GM23338 (cell line): ENCODE measurements around the gene CREB1. TPM values are rescaled to one million over a fixed set of nuclear protein-coding genes. Genes with fewer than 3 reads are reported as not detected.
A peak's percentile ranks its signal among the peaks of the same experiment; 100 is the strongest.

Experiments used
- ATAC-seq: fragments of 200-7000 bp; cut with Tn5 transposase; 3 replicates; pipeline ENCODE4 v1.9.1; 2020
- DNase-seq: peaks from one replicate; pipeline ENCODE4 v3.0.0-alpha.2; 2015; ENCODE audit warnings: low spot score
- H2AFZ ChIP-seq: fragments of 200-600 bp; sonication (generic); 2 replicates; pipeline ENCODE4 v1.8.0; 2016; ENCODE audit warnings: antibody characterized with exemption, mild to moderate bottlenecking, moderate library complexity
- H3F3A ChIP-seq: fragments of 200-600 bp; sonication (generic); replicated peaks from 2 replicates; pipeline ENCODE4 v1.8.0; 2017; ENCODE audit warnings: antibody characterized with exemption, mixed run types, low read depth
- H3K27ac ChIP-seq: fragments of 200-600 bp; sonication (generic); 2 replicates; pipeline ENCODE4 v1.6.1; 2016; ENCODE audit warnings: low read depth
- H3K27me3 ChIP-seq: fragments of 200-600 bp; sonication (generic); 2 replicates; pipeline ENCODE4 v1.8.0; 2016; ENCODE audit warnings: mild to moderate bottlenecking, mixed run types, moderate library complexity; ENCODE audit not compliant: insufficient read depth
- H3K36me3 ChIP-seq: fragments of 200-600 bp; sonication (generic); 2 replicates; pipeline ENCODE4 v1.8.0; 2016; ENCODE audit warnings: mild to moderate bottlenecking; ENCODE audit not compliant: insufficient read depth
- H3K4me1 ChIP-seq: fragments of 200-600 bp; sonication (generic); 2 replicates; pipeline ENCODE4 v1.8.0; 2016; ENCODE audit warnings: mild to moderate bottlenecking, moderate library complexity; ENCODE audit not compliant: insufficient read depth
- H3K4me2 ChIP-seq: fragments of 200-600 bp; sonication (generic); 2 replicates; pipeline ENCODE4 v1.7.1; 2017; ENCODE audit warnings: mixed run types
- H3K4me3 ChIP-seq: fragments of 200-600 bp; sonication (generic); 2 replicates; pipeline ENCODE4 v1.6.1; 2016; ENCODE audit warnings: mixed run types
- H3K79me2 ChIP-seq: fragments of 200-600 bp; sonication (generic); replicated peaks from 2 replicates; pipeline ENCODE4 v1.8.0; 2017; ENCODE audit warnings: mild to moderate bottlenecking; ENCODE audit not compliant: insufficient read depth
- H3K9me2 ChIP-seq: fragments of 200-600 bp; sonication (generic); 2 replicates; pipeline ENCODE4 v1.8.0; 2017; ENCODE audit not compliant: insufficient read depth
- H4K20me1 ChIP-seq: fragments of 200-600 bp; sonication (generic); replicated peaks from 2 replicates; pipeline ENCODE4 v1.8.0; 2017; ENCODE audit warnings: mild to moderate bottlenecking; ENCODE audit not compliant: insufficient read depth
- H3K27ac Mint-ChIP-seq: 2 replicates; pipeline ENCODE4 v1.8.0; 2020; ENCODE audit warnings: inconsistent platforms, mild to moderate bottlenecking, moderate library complexity, mixed read lengths
- H3K27me3 Mint-ChIP-seq: 3 replicates; pipeline ENCODE4 v1.8.0; 2022; ENCODE audit warnings: low read depth, mild to moderate bottlenecking, moderate library complexity, mixed read lengths, inconsistent platforms; ENCODE audit not compliant: insufficient read depth, poor library complexity
- H3K36me3 Mint-ChIP-seq: 3 replicates; pipeline ENCODE4 v1.8.0; 2021; ENCODE audit warnings: low read depth, mild to moderate bottlenecking, inconsistent platforms, moderate library complexity, mixed read lengths
- H3K4me1 Mint-ChIP-seq: 3 replicates; pipeline ENCODE4 v1.8.0; 2020; ENCODE audit warnings: mild to moderate bottlenecking, inconsistent platforms, mixed read lengths
- H3K4me3 Mint-ChIP-seq: 3 replicates; pipeline ENCODE4 v1.8.0; 2021; ENCODE audit warnings: moderate library complexity, mild to moderate bottlenecking, inconsistent platforms, mixed read lengths
- H3K9me3 Mint-ChIP-seq: 3 replicates; pipeline ENCODE4 v1.8.0; 2020; ENCODE audit warnings: moderate library complexity, mild to moderate bottlenecking, inconsistent platforms, mixed read lengths
- CREB1 ChIP-seq: fragments of 250-450 bp; sonication (Bioruptor Pico); IDR thresholded peaks from 2 replicates; pipeline ENCODE4 v1.5.0; 2020; ENCODE audit warnings: low read depth, mild to moderate bottlenecking, moderate library complexity
- EZH2 ChIP-seq: fragments of 200-600 bp; sonication (generic); IDR thresholded peaks from one replicate; pipeline ENCODE4 v1.8.0; 2017; ENCODE audit warnings: antibody characterized with exemption, mild to moderate bottlenecking, low read depth; ENCODE audit not compliant: unreplicated experiment
- EZH2phosphoT487 ChIP-seq: fragments of 200-600 bp; sonication (generic); IDR thresholded peaks from one replicate; pipeline ENCODE4 v1.8.1; 2018; ENCODE audit warnings: antibody characterized with exemption; ENCODE audit not compliant: unreplicated experiment
- JUNB ChIP-seq: IDR thresholded peaks from one replicate; pipeline ENCODE4 v1.6.1; 2016; ENCODE audit warnings: antibody characterized with exemption; ENCODE audit not compliant: unreplicated experiment
- NANOG ChIP-seq: IDR thresholded peaks from 2 replicates; pipeline ENCODE4 v1.6.1; 2016; ENCODE audit warnings: antibody characterized with exemption, borderline replicate concordance
- POLR2AphosphoS5 ChIP-seq: IDR thresholded peaks from 2 replicates; pipeline ENCODE4 v1.6.1; 2016; ENCODE audit warnings: antibody characterized with exemption, low read depth
- STAT1 ChIP-seq: IDR thresholded peaks from one replicate; pipeline ENCODE4 v1.6.1; 2016; ENCODE audit warnings: antibody characterized with exemption; ENCODE audit not compliant: unreplicated experiment
- ZNF114 ChIP-seq: fragments of 250-450 bp; sonication (Bioruptor Pico); IDR thresholded peaks from 2 replicates; pipeline ENCODE4 v1.5.0; 2020; ENCODE audit warnings: mild to moderate bottlenecking, moderate library complexity
- ZNF331 ChIP-seq: fragments of 250-450 bp; sonication (Bioruptor Pico); IDR thresholded peaks from 2 replicates; pipeline ENCODE4 v1.5.0; 2020; ENCODE audit warnings: low read depth, mild to moderate bottlenecking, moderate library complexity
- ZNF462 ChIP-seq: fragments of 250-450 bp; sonication (Bioruptor Pico); IDR thresholded peaks from 2 replicates; pipeline ENCODE4 v1.5.0; 2020; ENCODE audit warnings: mild to moderate bottlenecking, moderate library complexity
- polyA plus RNA-seq: library from polyadenylated mRNA; unstranded; fragments of >200 nt; fragmentation: Nextera tagmentation; extraction: Ambion mirVana; gene quantifications from 2 replicates; pipeline ENCODE4 v1.2.1, GENCODE V29; 2016
- total RNA-seq: library from RNA; depleted of rRNA; stranded (reverse); fragments of >200 nt; shearing (Covaris generic); gene quantifications from 2 replicates; pipeline ENCODE4 v1.2.3, GENCODE V29; 2014
- TF ChIP-seq, protein P1 (sequence below): IDR thresholded peaks from 2 replicates; pipeline ENCODE4 v1.6.1; 2016; ENCODE audit warnings: antibody characterized with exemption

CREB1 gene
- total and polyA plus RNA-seq, 2 experiments from 2014 or later = 40.3 to 104 TPM

- TF ChIP-seq ZNF462 (CRISPR knock-in tag) (no peak), JUNB (no peak), EZH2 (no peak), CREB1 (no peak), EZH2phosphoT487 (no peak), POLR2AphosphoS5 (no peak), NANOG (no peak), STAT1 (no peak), ZNF114 (CRISPR knock-in tag) (no peak)
- TF ChIP-seq, protein P1, sequence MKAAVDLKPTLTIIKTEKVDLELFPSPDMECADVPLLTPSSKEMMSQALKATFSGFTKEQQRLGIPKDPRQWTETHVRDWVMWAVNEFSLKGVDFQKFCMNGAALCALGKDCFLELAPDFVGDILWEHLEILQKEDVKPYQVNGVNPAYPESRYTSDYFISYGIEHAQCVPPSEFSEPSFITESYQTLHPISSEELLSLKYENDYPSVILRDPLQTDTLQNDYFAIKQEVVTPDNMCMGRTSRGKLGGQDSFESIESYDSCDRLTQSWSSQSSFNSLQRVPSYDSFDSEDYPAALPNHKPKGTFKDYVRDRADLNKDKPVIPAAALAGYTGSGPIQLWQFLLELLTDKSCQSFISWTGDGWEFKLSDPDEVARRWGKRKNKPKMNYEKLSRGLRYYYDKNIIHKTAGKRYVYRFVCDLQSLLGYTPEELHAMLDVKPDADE = no peak
These were observed 69.9 kb downstream of the CREB1 start (continued) for GRCh38 chr2:207599636-207600035.

DNA sequence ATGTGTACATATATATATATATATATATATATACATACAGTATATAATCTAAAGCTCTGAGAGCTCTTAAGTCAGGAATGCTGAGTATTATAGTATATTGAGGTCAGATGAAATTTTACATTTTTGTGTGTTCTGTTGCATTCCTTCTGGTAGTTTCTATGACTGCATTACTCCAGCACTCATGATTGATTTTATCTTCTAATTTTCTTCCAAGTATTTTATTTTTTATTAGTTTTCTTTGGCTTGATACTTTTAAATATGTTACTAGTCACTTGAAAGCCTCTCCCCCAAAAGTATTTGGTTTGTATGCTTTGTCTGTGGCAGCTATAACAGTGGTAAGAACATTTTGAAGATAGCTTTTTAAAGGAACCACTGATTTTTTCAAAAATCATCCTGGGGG, 70.5 kb downstream of the CREB1 start:
- ATAC-seq (no peak), DNase-seq (no peak)
- Mint-ChIP-seq H3K4me3 (no peak overlapping the region), H3K4me1 (no peaks in the 10 kb centered on the region), H3K27ac (no peak overlapping the region), H3K9me3 (no peaks in the 10 kb centered on the region), H3K27me3 (peaks cover 2% of the 10 kb centered on the region), H3K36me3 (peaks cover 16% of the 10 kb centered on the region; the same call in 2 of the 3 replicates)
- H3K4me2 ChIP-seq = no peak overlapping the region
- peaks cover 6% of the 10 kb centered on the region; the same call in 1 of the 2 replicates for H3F3A ChIP-seq
- H4K20me1 ChIP-seq = peaks cover 13% of the 10 kb centered on the region
- TF ChIP-seq ZNF331 (CRISPR knock-in tag) = no peak
- H3K27me3 ChIP-seq = no peaks in the 10 kb centered on the region
- H3K36me3 ChIP-seq = peaks cover 7% of the 10 kb centered on the region
- no peaks in the 10 kb centered on the region for H3K79me2 ChIP-seq
- H2AFZ ChIP-seq = no peak overlapping the region
- 0 out of 2 replicates have a peak overlapping the region, but pooled peaks have one; percentile 10 for H3K27ac ChIP-seq
- no peaks in the 10 kb centered on the region for H3K9me2 ChIP-seq
- no peaks in the 10 kb centered on the region for H3K4me1 ChIP-seq
- H3K4me3 ChIP-seq = no peak overlapping the region
